Frontal cortex (tissue), 4 donors: ENCODE data around the gene LAMTOR1. TPM values are rescaled to one million over a fixed set of nuclear protein-coding genes. Genes with fewer than 3 reads are reported as not detected.
A peak's percentile ranks its signal among the peaks of the same experiment; 100 is the strongest.

ENCODE experiments used
- DNase-seq, 2 donors: peaks; one replicate each; pipeline ENCODE4 v3.0.0; 2012; ENCODE audit warnings: low spot score in 2 of 2
- FAIRE-seq: peaks from 2 replicates; lab custom pipeline; 2012; peaks lifted over from hg19 to GRCh38; lab: Jason Lieb, UNC
- total RNA-seq: library from RNA; depleted of rRNA; stranded (reverse); fragments of >200 nt; gene quantifications from one replicate; pipeline ENCODE4 v1.2.3, GENCODE V29; 2014
- donor health status: control.
- donor health status: control.
- donor health status: control.

The LAMTOR1 gene
- total RNA-seq, 1 donor from 2014 or later: 44.4 TPM

- no peak for DNase-seq
Measured at GRCh38 chr11:72122607-72123006, 19.5 kb upstream of the LAMTOR1 start.

GRCh38 chr11:72120930-72121329 is 17.8 kb upstream of the LAMTOR1 start:
- DNase-seq (no peak), FAIRE-seq (no peak)

More at GRCh38 chr11:72122607-72123006, 19.5 kb upstream of the LAMTOR1 start:
- no peak for FAIRE-seq

GRCh38 chr11:72119198-72119597 is 16.1 kb upstream of the LAMTOR1 start:
- no peak for DNase-seq
- FAIRE-seq: no peak

- DNase-seq (no peak), FAIRE-seq (no peak)
Measured at GRCh38 chr11:72116019-72116755, 13.1 kb upstream of the LAMTOR1 start.

- FAIRE-seq: no peak
- no peak for DNase-seq
Measured at GRCh38 chr11:72114570-72114969, 11.5 kb upstream of the LAMTOR1 start.

GRCh38 chr11:72112978-72113808 is 10.1 kb upstream of the LAMTOR1 start:
- DNase-seq: no peak
- no peak for FAIRE-seq

GRCh38 chr11:72112143-72112977 is 9.3 kb upstream of the LAMTOR1 start, which contains the start of gene ANAPC15:
TSS of gene ANAPC15 (minus strand) at chr11:72112695. CDS start at chr11:72111276, 1,419 bp downstream.
- FAIRE-seq: peak; percentile 94
- peak; percentile 74 to 85 for DNase-seq

- DNase-seq (no peak), FAIRE-seq (no peak)
Measured at GRCh38 chr11:72111300-72112142, 8.4 kb upstream of the LAMTOR1 start.

GRCh38 chr11:72105888-72106287 is 2.8 kb upstream of the LAMTOR1 start, which contains the start of gene TOMT:
TSS of gene TOMT (plus strand) at chr11:72105924. CDS start at chr11:72105952, 28 bp downstream.
- FAIRE-seq: no peak
- DNase-seq: no peak

- FAIRE-seq: no peak
- no peak for DNase-seq
Measured at GRCh38 chr11:72103754-72104167, 664 bp upstream of the LAMTOR1 start.

GRCh38 chr11:72102631-72102945 is 509 bp downstream of the LAMTOR1 start:
- no peak for FAIRE-seq
- no peak for DNase-seq

- no peak for FAIRE-seq
Measured at GRCh38 chr11:72102162-72102561, 935 bp downstream of the LAMTOR1 start.

GRCh38 chr11:72100462-72100861 is 2.6 kb downstream of the LAMTOR1 start:
- FAIRE-seq: no peak

More at GRCh38 chr11:72102162-72102561, 935 bp downstream of the LAMTOR1 start:
- no peak for DNase-seq

GRCh38 chr11:72100009-72100408 is 3.1 kb downstream of the LAMTOR1 start:
- no peak for FAIRE-seq
- no peak for DNase-seq

More at GRCh38 chr11:72100462-72100861, 2.6 kb downstream of the LAMTOR1 start:
- no peak for DNase-seq

- FAIRE-seq: no peak
- DNase-seq: no peak
Measured at GRCh38 chr11:72098741-72099140, 4.4 kb downstream of the LAMTOR1 start.

GRCh38 chr11:72091292-72091691 is 11.8 kb downstream of the LAMTOR1 start:
- FAIRE-seq (no peak), DNase-seq (peak; percentile 43 to 77)

- FAIRE-seq (no peak), DNase-seq (no peak)
Measured at GRCh38 chr11:72088076-72088808, 14.9 kb downstream of the LAMTOR1 start.

- FAIRE-seq (no peak), DNase-seq (peak in 1 of 2 donors; percentile 39)
Measured at GRCh38 chr11:72085621-72086351, 17.3 kb downstream of the LAMTOR1 start.
